Uterus (tissue), 2 donors: ENCODE results near the gene WDR91.

ENCODE experiments used
- POLR2A ChIP-seq, 2 donors: fragments of 450-650 bp; IDR thresholded peaks; one replicate each; pipeline ENCODE4 v1.6.1; 2016; ENCODE audit warnings: antibody characterized with exemption in 2 of 2, mild to moderate bottlenecking in 1 of 2, moderate library complexity in 1 of 2
- TF ChIP-seq, protein P1 (sequence below), 4 experiments: fragments of 200-600 bp in 2 of 4; fragments of 450-650 bp in 2 of 4; sonication (generic) in 2 of 4; IDR thresholded peaks; one replicate each; pipeline ENCODE4 v1.5.1; 2016 to 2019; ENCODE audit warnings: antibody characterized with exemption in 4 of 4, mild to moderate bottlenecking in 2 of 4, moderate library complexity in 1 of 4

DNA sequence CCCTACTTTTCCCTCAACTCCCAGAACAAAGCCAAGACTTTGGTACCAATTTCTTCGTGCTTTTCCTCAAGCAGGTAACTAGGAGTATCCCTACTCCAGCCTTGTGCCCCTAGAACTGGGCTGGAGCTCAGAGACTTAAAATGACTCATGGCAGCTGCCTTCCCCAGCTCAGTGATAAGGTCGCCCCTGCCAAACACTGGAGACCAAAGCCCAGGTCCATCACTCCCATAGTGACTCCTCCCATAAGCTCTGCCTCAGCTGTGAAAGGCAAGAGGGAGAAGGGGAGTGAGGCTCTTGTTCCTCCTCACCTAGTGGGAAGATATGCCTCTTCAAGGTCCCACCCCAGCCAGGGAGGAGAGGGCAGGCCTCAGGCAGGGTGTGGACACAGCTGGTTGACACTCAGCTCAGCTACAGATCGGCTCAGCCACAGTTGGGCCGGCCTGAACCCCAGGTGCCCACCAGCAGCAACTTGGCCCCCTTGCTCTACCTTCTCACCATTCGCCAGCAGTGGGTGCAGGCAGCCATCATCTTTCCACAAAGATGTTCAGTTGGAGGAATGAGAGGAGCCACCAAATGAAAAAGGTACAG lies 27.0 kb downstream of the WDR91 start:
- TF ChIP-seq POLR2A (IDR thresholded peaks at IDR 0.05): no peak
- TF ChIP-seq, protein P1, sequence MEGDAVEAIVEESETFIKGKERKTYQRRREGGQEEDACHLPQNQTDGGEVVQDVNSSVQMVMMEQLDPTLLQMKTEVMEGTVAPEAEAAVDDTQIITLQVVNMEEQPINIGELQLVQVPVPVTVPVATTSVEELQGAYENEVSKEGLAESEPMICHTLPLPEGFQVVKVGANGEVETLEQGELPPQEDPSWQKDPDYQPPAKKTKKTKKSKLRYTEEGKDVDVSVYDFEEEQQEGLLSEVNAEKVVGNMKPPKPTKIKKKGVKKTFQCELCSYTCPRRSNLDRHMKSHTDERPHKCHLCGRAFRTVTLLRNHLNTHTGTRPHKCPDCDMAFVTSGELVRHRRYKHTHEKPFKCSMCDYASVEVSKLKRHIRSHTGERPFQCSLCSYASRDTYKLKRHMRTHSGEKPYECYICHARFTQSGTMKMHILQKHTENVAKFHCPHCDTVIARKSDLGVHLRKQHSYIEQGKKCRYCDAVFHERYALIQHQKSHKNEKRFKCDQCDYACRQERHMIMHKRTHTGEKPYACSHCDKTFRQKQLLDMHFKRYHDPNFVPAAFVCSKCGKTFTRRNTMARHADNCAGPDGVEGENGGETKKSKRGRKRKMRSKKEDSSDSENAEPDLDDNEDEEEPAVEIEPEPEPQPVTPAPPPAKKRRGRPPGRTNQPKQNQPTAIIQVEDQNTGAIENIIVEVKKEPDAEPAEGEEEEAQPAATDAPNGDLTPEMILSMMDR (IDR thresholded peaks at IDR 0.05): no peak
